ENCODE results near the gene CHDH.

The CHDH gene

GRCh38 chr3:53823956-53824657, 22.1 kb downstream of the CHDH start:
- no peak for TF ChIP-seq CTCF (IDR thresholded peaks at IDR 0.05; ENCODE audit: low read depth, low read length)
- H3K4me3 ChIP-seq (ENCODE audit: low read depth, low read length): no peak overlapping the region

GRCh38 chr3:53823026-53823955, 22.9 kb downstream of the CHDH start:
- H3K4me3 ChIP-seq (ENCODE audit: low read depth, low read length): no peak overlapping the region
- TF ChIP-seq CTCF (IDR thresholded peaks at IDR 0.05; ENCODE audit: low read depth, low read length): no peak

GRCh38 chr3:53822331-53822741, 23.9 kb downstream of the CHDH start:
- no peak for TF ChIP-seq CTCF (IDR thresholded peaks at IDR 0.05; ENCODE audit: low read depth, low read length)
- H3K4me3 ChIP-seq (ENCODE audit: low read depth, low read length): no peak overlapping the region

GRCh38 chr3:53821631-53822121, 24.5 kb downstream of the CHDH start:
- TF ChIP-seq CTCF (IDR thresholded peaks at IDR 0.05; ENCODE audit: low read depth, low read length): no peak
- H3K4me3 ChIP-seq (ENCODE audit: low read depth, low read length): no peak overlapping the region

- no peak overlapping the region for H3K4me3 ChIP-seq (ENCODE audit: low read depth, low read length)
- TF ChIP-seq CTCF (IDR thresholded peaks at IDR 0.05; ENCODE audit: low read depth, low read length): no peak
Measured at GRCh38 chr3:53820756-53821580, 25.3 kb downstream of the CHDH start.

GRCh38 chr3:53820084-53820483, 26.1 kb downstream of the CHDH start:
- no peak for TF ChIP-seq CTCF (IDR thresholded peaks at IDR 0.05; ENCODE audit: low read depth, low read length)
- no peak overlapping the region for H3K4me3 ChIP-seq (ENCODE audit: low read depth, low read length)

All from WI38 (cell line).